ENCODE measurements around the gene SLC2A9. TPM values are rescaled to one million over a fixed set of nuclear protein-coding genes. Genes with fewer than 3 reads are reported as not detected.
A peak's percentile ranks its signal among the peaks of the same experiment; 100 is the strongest.

Gene SLC2A9
- total RNA-seq, 1 donor from 2014 or later = 0.72 TPM

DNA sequence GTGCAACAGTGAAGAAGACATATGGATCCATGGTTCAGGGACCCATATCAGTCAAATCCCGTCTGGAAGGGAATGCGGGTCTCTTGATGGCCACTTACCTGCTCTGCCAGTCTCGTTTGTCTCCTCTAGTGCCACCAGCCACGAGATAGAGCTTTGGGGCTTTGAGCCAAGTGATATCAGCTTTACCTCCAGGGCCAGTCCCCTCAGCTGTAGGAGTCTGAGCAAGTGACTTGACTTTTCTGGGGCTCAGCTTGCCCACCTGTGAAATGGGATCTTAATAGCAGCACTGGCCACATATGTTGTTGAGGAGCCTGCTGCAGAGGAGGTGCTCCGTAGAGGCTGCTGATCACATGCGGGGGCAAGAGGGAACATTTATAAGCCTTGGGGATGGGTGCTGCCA, 1.2 kb downstream of the SLC2A9 start:
- DNase-seq (ENCODE audit: low spot score) = no peak
- no peak for TF ChIP-seq CTCF (IDR thresholded peaks at IDR 0.05)
- H3K4me1 Mint-ChIP-seq (ENCODE audit: low read depth) = peaks cover 18% of the 10 kb centered on the region
- peak overlapping the region; percentile 12 for H3K27ac Mint-ChIP-seq (ENCODE audit: unreplicated experiment)
- peaks cover under 1% of the 10 kb centered on the region for H3K27me3 Mint-ChIP-seq (ENCODE audit: low read depth)
- no peak overlapping the region for H3K4me3 Mint-ChIP-seq (ENCODE audit: unreplicated experiment)
- H3K36me3 Mint-ChIP-seq (ENCODE audit: low read depth) = no peaks in the 10 kb centered on the region
- no peaks in the 10 kb centered on the region for H3K9me3 Mint-ChIP-seq (ENCODE audit: low read depth)

DNA sequence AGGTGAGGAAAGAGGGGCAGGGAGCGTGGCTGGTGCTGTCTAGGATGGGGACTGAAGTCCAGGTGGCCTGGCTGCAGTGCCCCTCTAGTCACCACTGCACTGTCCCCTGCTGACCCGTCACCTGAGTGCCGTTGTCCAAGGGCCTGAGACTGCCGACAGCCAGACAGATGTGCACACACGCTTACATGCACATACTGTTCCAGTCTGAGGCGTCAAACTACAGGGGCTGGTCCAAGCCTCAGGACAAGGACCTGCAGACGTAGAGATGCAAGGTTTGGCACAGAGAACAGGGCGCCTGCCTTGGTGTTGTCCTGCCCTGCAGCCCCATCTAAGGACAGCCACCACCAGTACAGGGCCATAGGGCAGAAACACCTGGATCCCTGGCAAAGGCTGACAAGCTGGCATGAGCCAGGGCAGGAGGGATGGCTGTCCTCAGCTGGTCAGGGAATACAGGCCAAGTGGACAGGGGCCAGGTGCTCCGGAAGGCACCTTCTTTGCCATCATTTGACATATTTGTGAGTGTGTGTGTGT, 1.7 kb downstream of the SLC2A9 start:
- H3K27me3 Mint-ChIP-seq (ENCODE audit: low read depth) = peaks cover 2% of the 10 kb centered on the region
- no peak overlapping the region for H3K27ac Mint-ChIP-seq (ENCODE audit: unreplicated experiment)

DNA sequence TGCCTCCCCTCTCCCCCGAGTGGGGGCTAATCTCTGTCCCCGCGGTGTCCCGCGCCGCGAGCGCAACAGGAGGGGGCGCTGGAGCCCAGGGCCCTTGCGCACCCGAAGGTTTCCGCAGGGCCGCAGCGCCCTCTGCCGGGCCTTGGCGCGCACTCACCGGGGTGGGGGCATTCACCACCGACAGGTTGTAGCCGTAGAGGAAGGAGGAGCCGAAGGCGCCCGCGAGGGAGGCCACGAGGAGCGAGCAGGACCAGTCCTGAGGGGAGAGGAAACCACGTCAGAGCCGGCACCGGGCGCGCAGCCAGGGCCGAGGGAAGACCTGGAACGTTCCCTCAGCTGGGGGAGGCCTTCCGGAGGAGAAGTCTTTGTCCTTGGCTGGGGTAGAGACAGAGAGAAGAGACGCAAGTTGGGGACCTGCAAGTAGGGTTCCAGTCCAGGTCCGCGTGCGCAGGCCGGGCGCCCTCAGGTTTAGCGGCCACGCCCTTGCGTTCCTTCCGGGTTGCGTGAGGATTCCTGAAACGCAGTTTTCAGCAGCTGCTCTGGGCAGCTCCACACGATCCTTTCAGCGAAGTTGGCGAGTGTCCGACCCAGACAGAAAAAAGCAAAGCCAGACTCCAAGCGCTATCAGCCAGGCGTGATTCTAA, 2.4 kb downstream of the SLC2A9 start:
- Mint-ChIP-seq H3K9me3 (ENCODE audit: low read depth) (no peaks in the 10 kb centered on the region), H3K27me3 (ENCODE audit: low read depth) (peaks cover 3% of the 10 kb centered on the region), H3K27ac (ENCODE audit: unreplicated experiment) (peak overlapping the region; percentile 53), H3K4me1 (ENCODE audit: low read depth) (peaks cover 16% of the 10 kb centered on the region), H3K36me3 (ENCODE audit: low read depth) (no peaks in the 10 kb centered on the region), H3K4me3 (ENCODE audit: unreplicated experiment) (peak overlapping the region; percentile 63)
- peak; percentile 89 for TF ChIP-seq CTCF (IDR thresholded peaks at IDR 0.05)
- DNase-seq (ENCODE audit: low spot score) = no peak

More for the DNA sequence above, 1.7 kb downstream of the SLC2A9 start:
- no peaks in the 10 kb centered on the region for H3K36me3 Mint-ChIP-seq (ENCODE audit: low read depth)
- H3K9me3 Mint-ChIP-seq (ENCODE audit: low read depth) = no peaks in the 10 kb centered on the region
- no peak for DNase-seq (ENCODE audit: low spot score)
- TF ChIP-seq CTCF (IDR thresholded peaks at IDR 0.05) = no peak
- H3K4me1 Mint-ChIP-seq (ENCODE audit: low read depth) = peaks cover 18% of the 10 kb centered on the region
- peak overlapping the region; percentile 63 for H3K4me3 Mint-ChIP-seq (ENCODE audit: unreplicated experiment)

DNA sequence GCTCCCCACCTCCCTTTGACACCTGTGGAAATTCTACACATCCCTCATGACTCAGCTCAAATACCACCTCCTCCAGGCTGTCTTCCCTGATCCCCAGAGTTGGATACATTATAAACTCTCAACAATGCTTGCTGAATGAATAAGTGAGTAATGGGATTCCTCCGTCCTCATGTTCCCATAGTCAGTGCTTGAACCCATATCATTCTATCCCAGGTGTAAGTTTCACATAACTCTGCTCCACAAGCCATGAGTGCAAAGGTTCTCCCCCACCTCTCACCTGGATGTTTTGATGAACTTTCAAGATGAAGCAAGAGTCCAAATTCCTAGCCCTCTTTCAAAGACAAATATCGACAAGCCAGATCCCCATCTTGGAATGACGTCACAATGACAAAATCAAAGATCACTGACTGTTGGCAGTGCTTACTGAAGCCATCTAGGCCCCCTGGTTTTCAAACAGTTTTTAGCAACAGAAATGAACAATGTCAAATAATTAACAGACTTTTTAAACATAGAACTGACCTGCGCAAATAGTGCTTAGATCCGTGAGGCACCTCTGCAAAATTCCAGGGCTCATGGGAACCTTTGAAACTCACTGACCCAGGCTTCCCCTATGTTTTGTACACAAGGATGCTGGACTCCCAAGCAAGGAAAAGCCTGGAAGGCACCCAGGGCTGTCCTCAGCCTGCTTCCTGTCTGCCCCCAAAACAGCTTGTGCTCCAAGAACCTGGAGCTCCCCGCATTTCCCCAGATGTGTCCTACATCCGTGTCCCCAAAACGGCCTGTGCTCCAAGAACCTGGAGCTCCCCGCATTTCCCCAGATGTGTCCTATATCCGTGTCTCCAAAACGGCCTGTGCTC, 4.0 kb downstream of the SLC2A9 start:
- Mint-ChIP-seq H3K4me1 (ENCODE audit: low read depth) (peaks cover 14% of the 10 kb centered on the region), H3K27me3 (ENCODE audit: low read depth) (peaks cover 14% of the 10 kb centered on the region), H3K27ac (ENCODE audit: unreplicated experiment) (no peak overlapping the region), H3K36me3 (ENCODE audit: low read depth) (no peaks in the 10 kb centered on the region), H3K9me3 (ENCODE audit: low read depth) (no peaks in the 10 kb centered on the region), H3K4me3 (ENCODE audit: unreplicated experiment) (no peak overlapping the region)
- no peak for TF ChIP-seq CTCF (IDR thresholded peaks at IDR 0.05)
- no peak for DNase-seq (ENCODE audit: low spot score)

- TF ChIP-seq CTCF (IDR thresholded peaks at IDR 0.05) = no peak
- Mint-ChIP-seq H3K27ac (ENCODE audit: unreplicated experiment) (no peak overlapping the region), H3K36me3 (ENCODE audit: low read depth) (no peaks in the 10 kb centered on the region), H3K4me3 (ENCODE audit: unreplicated experiment) (no peak overlapping the region), H3K4me1 (ENCODE audit: low read depth) (peaks cover 9% of the 10 kb centered on the region), H3K9me3 (ENCODE audit: low read depth) (no peaks in the 10 kb centered on the region), H3K27me3 (ENCODE audit: low read depth) (peaks cover 15% of the 10 kb centered on the region)
- DNase-seq (ENCODE audit: low spot score) = no peak
Observed at GRCh38 chr4:10016169-10016568, 5.1 kb downstream of the SLC2A9 start.
